ENCODE results near the gene TIMP1.

GRCh38 chrX:47561659-47562151, 20.5 kb upstream of the TIMP1 start:
- TF ChIP-seq CTCF (IDR thresholded peaks at IDR 0.05) (no peak), POLR2A (IDR thresholded peaks at IDR 0.05) (no peak)

Measured in testis (tissue), 2 donors.